Kidney (tissue), 14 donors: ENCODE measurements around the gene MAGI3. TPM values are rescaled to one million over a fixed set of nuclear protein-coding genes. Genes with fewer than 3 reads are reported as not detected.

Source experiments
- DNase-seq, 5 donors: peaks; one replicate each; pipeline ENCODE4 v3.0.0-alpha.2; 2013 to 2020
- FAIRE-seq: peaks from 2 replicates; lab custom pipeline; 2012; peaks lifted over from hg19 to GRCh38; lab: Jason Lieb, UNC
- H3K27ac ChIP-seq, 2 donors: one replicate each; pipeline ENCODE4 v1.7.0; 2013; ENCODE audit warnings: low read depth in 2 of 2, low read length in 2 of 2, inconsistent platforms in 1 of 2
- H3K27me3 ChIP-seq: one replicate; pipeline ENCODE4 v1.7.1; 2013; ENCODE audit warnings: low read length, inconsistent platforms; ENCODE audit not compliant: control insufficient read depth, insufficient read depth
- H3K36me3 ChIP-seq, 3 donors: one replicate each; pipeline versions ENCODE4 v1.7.0 to v1.7.1; 2013; ENCODE audit warnings: low read length in 3 of 3, control low read depth in 1 of 3, inconsistent platforms in 1 of 3; ENCODE audit not compliant: insufficient read depth in 3 of 3, control insufficient read depth in 2 of 3
- H3K4me1 ChIP-seq, 3 donors: one replicate each; pipeline versions ENCODE4 v1.7.0 to v1.7.1; 2013; ENCODE audit warnings: low read length in 3 of 3, inconsistent platforms in 1 of 3, low read depth in 1 of 3; ENCODE audit not compliant: control insufficient read depth in 2 of 3, insufficient read depth in 2 of 3
- H3K4me3 ChIP-seq, 3 donors: one replicate each; pipeline versions ENCODE4 v1.7.0 to v1.8.1; 2013; ENCODE audit warnings: low read length in 3 of 3, control low read depth in 1 of 3, inconsistent platforms in 1 of 3
- H3K9ac ChIP-seq, 3 donors: one replicate each; pipeline versions ENCODE4 v1.7.0 to v1.7.1; 2013; ENCODE audit warnings: low read length in 3 of 3, control low read depth in 1 of 3, inconsistent platforms in 1 of 3
- H3K9me3 ChIP-seq, 3 donors: one replicate each; pipeline versions ENCODE4 v1.7.0 to v1.7.1; 2013; ENCODE audit warnings: low read length in 3 of 3, control low read depth in 1 of 3, inconsistent platforms in 1 of 3; ENCODE audit not compliant: control insufficient read depth in 2 of 3, insufficient read depth in 1 of 3
- intact Hi-C: fragments of 100-400 bp; cut with DNase I; formaldehyde crosslinking; loops from one replicate; pipeline ENCODE4 v1.11.1; 2022
- polyA plus RNA-seq: library from polyadenylated mRNA; stranded (reverse); fragments of 350-450 nt; fragmentation: Illumina TruSeq; extraction: RNeasy Lipid Tissue Mini Kit (QIAGEN cat#74804); gene quantifications from one replicate; pipeline ENCODE4 v1.2.3, GENCODE V29; 2014; ENCODE audit warnings: low read depth, low replicate concordance; ENCODE audit not compliant: insufficient read depth
- total RNA-seq: library from RNA; stranded (reverse); fragmentation: NEBNext Ultra II Directional; extraction: Animal tissue kit (Norgen Biotek cat#: 25700); gene quantifications from one replicate; pipeline ENCODE4 v1.2.1, GENCODE V29; 2021
- TF ChIP-seq, protein P1 (sequence below): IDR thresholded peaks from 3 replicates; pipeline ENCODE4 v1.5.1; 2012; ENCODE audit warnings: mild to moderate bottlenecking, moderate library complexity, borderline replicate concordance; ENCODE audit not compliant: insufficient read depth; ENCODE audit errors: extremely low read depth
- donor health status: control.
- donor health status: control.
- donor health status: control.
- donor health status: control.
- donor health status: control.
- donor health status: DM: yes; HTN: yes; CAD: no.
- donor health status: Normal renal cell carcinoma (clear cell type).

Gene MAGI3
- total and polyA plus RNA-seq, 2 donors from 2014 or later, result 5.6 to 25.9 TPM

- DNase-seq (no peak), FAIRE-seq (no peak)
- Histone ChIP-seq H3K9me3 (no peaks in the 10 kb centered on the region), H3K27ac (no peak overlapping the region), H3K27me3 (no peaks in the 10 kb centered on the region), H3K4me3 (no peak overlapping the region), H3K9ac (no peak overlapping the region), H3K4me1 (no peaks in the 10 kb centered on the region), H3K36me3 (no peaks in the 10 kb centered on the region)
- TF ChIP-seq, protein P1, sequence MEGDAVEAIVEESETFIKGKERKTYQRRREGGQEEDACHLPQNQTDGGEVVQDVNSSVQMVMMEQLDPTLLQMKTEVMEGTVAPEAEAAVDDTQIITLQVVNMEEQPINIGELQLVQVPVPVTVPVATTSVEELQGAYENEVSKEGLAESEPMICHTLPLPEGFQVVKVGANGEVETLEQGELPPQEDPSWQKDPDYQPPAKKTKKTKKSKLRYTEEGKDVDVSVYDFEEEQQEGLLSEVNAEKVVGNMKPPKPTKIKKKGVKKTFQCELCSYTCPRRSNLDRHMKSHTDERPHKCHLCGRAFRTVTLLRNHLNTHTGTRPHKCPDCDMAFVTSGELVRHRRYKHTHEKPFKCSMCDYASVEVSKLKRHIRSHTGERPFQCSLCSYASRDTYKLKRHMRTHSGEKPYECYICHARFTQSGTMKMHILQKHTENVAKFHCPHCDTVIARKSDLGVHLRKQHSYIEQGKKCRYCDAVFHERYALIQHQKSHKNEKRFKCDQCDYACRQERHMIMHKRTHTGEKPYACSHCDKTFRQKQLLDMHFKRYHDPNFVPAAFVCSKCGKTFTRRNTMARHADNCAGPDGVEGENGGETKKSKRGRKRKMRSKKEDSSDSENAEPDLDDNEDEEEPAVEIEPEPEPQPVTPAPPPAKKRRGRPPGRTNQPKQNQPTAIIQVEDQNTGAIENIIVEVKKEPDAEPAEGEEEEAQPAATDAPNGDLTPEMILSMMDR, result no peak
- intact Hi-C loops, result no loop called here
These were observed 144.0 kb downstream of the MAGI3 start for GRCh38 chr1:113534130-113534817.

DNA sequence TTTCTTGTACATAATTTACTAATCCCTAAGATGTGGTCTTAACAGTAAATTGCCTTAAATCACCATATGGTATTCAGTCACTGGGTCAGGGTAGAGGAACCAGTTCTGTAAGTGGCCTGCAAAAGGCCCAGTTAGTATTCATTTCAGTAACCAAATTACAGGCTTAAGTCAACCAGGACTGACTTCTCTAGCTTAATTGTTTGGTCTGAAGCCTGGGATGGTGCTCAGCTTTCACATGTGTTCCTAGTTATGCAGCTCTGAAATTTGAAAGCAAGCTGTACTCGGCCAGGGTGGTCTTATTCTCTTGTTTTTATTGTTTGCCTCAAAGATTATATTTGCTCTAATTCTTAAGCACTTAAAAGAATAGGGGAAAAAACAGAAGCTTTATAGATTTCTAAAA lies 144.6 kb downstream of the MAGI3 start:
- Histone ChIP-seq H3K4me3 (no peak overlapping the region), H3K9me3 (no peaks in the 10 kb centered on the region), H3K27ac (no peak overlapping the region), H3K9ac (no peak overlapping the region), H3K27me3 (no peaks in the 10 kb centered on the region), H3K4me1 (no peaks in the 10 kb centered on the region), H3K36me3 (no peaks in the 10 kb centered on the region)
- DNase-seq, result peak in 1 of 5 donors; percentile 25
- FAIRE-seq, result no peak
- TF ChIP-seq, protein P1, result no peak
- intact Hi-C loops, result no loop called here

- Histone ChIP-seq H3K27me3 (no peaks in the 10 kb centered on the region), H3K9me3 (no peaks in the 10 kb centered on the region), H3K4me3 (no peak overlapping the region), H3K9ac (no peak overlapping the region), H3K36me3 (no peaks in the 10 kb centered on the region), H3K27ac (no peak overlapping the region), H3K4me1 (no peaks in the 10 kb centered on the region)
- DNase-seq (no peak), FAIRE-seq (no peak)
- intact Hi-C loops, result no loop called here
- TF ChIP-seq, protein P1, result no peak
These were observed 146.0 kb downstream of the MAGI3 start for GRCh38 chr1:113536182-113536780.
